ENCODE results near the gene MATN1. TPM values are rescaled to one million over a fixed set of nuclear protein-coding genes. Genes with fewer than 3 reads are reported as not detected.
"Not testable (repeated sequence)": the region's sequence is repeated elsewhere in the genome, so short reads cannot be mapped to it uniquely, and the experiment has no call there.

The MATN1 gene
- total RNA-seq, 1 donor, result 1.6 TPM

DNA sequence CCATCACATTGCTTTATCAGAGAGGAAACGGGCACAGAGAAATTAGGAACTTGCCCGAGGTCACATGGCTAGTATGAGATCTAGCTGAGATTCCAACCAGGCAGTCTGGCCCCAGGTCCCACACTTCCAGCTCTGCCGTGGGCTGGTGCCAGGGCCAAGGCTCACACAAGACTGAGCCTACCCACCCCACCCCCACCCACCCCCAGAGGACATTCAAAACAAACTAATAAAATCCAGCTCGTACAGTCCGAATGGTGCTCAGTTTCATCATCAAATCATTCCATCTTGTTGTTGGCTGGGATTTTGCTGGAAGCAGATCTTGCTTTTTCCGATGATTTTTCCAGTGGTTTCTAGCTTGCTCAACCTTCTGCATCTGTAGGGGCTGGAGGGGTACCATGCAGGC, 27.9 kb downstream of the MATN1 start:
- Histone ChIP-seq H3K4me1 (ENCODE audit: insufficient read depth, low read length) (no peaks in the 10 kb centered on the region), H3K4me3 (ENCODE audit: low read length) (no peak overlapping the region), H3K27me3 (ENCODE audit: insufficient read depth, low read length) (no peaks in the 10 kb centered on the region), H3K9me3 (ENCODE audit: low read depth, low read length) (no peaks in the 10 kb centered on the region)

DNA sequence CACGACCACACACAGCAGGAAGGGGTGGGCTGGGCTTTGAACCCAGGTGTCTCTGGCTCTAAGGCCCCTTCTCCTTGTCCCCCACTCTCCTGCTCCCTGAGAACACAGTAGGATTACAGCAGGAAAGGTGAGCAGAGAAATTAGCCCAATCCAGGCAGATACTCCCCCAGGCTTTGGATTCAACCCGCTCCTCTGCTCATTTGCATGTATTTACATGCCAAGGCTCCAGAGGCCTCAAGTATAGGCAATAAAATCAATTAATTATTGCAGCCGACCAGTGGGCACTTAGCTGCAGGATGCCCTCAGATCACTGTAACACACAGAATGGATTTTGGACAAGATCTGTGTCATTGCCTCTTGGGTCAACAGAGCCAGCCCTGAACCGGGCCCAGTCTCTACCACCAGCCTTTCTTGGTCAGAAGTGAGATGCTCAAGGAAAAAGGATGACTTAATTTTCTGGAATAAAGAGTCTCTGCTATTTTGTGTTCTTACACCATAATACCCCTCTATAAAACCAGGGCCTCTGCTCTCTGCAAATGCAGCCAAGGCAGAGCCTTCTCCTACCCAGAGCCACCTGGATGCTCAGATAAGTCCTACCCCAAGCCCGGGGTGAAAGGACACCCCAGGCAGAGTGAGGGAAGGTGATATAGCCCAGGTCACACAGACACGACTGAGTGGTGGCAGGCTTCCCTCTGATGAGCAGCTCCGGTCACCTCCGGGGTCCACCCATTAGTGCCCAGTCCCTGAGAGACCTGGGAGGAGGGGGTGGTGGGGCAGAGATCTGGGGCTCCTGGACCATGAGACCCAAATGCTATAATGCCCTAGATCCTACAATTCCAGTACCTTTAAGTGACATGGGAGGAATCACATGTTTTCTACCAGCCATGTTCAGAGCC, 28.9 kb downstream of the MATN1 start:
- Histone ChIP-seq H3K4me3 (ENCODE audit: low read length) (no peak overlapping the region), H3K9me3 (ENCODE audit: low read depth, low read length) (no peaks in the 10 kb centered on the region), H3K4me1 (ENCODE audit: insufficient read depth, low read length) (no peaks in the 10 kb centered on the region), H3K27me3 (ENCODE audit: insufficient read depth, low read length) (no peaks in the 10 kb centered on the region)

DNA sequence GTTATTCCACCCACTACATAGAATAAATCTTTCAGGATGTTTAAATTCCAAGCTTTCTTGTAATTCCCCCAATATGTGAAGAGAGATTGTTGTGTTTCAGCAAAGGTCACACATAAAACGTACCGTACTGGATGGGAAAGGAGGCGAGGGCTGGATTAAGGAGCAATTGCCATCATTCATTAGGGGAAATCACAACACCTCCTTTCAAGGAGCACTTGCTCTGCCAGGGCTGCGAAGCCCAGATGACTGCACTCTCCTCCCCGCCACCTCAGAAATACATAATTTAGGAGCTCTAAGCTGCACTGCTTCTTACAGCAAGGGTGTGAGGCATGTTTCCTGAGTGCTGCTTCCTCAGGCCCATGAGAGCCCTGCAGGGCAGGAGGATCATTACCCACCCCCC, 29.6 kb downstream of the MATN1 start:
- no peaks in the 10 kb centered on the region for H3K27me3 ChIP-seq (ENCODE audit: insufficient read depth, low read length)
- no peaks in the 10 kb centered on the region for H3K4me1 ChIP-seq (ENCODE audit: insufficient read depth, low read length)
- no peak overlapping the region for H3K4me3 ChIP-seq (ENCODE audit: low read length)
- no peaks in the 10 kb centered on the region for H3K9me3 ChIP-seq (ENCODE audit: low read depth, low read length)

DNA sequence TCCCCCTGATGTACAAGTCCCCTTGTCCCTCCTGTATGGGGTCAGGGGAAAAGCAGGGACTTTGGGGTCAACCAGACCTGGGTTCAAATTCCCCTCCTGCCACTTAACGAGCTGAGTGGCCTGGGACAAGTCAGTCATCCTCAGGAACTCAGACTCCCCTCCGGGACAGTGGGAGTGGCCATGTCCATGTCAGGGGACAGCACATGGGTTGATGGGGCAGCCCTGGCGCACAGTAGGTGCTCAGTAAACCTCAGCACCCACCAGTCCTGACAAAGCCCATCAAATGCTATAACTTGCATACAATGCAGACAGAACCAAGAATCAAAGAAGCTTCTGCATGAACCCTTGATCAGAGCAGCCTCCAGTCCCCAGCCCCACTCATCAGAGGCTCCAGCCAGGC, 30.0 kb downstream of the MATN1 start:
- H3K9me3 ChIP-seq (ENCODE audit: low read depth, low read length), result no peaks in the 10 kb centered on the region
- no peaks in the 10 kb centered on the region for H3K4me1 ChIP-seq (ENCODE audit: insufficient read depth, low read length)
- no peak overlapping the region for H3K4me3 ChIP-seq (ENCODE audit: low read length)
- H3K27me3 ChIP-seq (ENCODE audit: insufficient read depth, low read length), result no peaks in the 10 kb centered on the region

DNA sequence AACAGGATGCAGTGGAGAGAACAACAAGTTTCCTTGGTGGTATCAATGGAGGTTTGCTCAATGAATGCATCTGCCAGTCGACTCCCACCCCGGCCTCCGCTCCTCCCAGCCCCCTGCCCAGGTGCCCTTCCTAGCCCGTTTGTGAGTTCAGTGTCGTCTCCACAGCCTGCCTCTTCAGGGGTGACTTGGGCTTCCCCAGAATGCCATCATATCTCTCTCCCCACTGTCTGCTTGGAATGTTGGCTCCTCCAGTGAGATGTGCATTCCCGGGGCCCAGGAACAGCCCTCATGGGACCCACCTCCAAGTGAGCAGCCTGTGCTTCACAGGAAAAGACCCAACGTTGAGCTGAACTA, 30.5 kb downstream of the MATN1 start:
- H3K9me3 ChIP-seq (ENCODE audit: low read depth, low read length), result no peaks in the 10 kb centered on the region
- no peak overlapping the region for H3K4me3 ChIP-seq (ENCODE audit: low read length)
- no peaks in the 10 kb centered on the region for H3K4me1 ChIP-seq (ENCODE audit: insufficient read depth, low read length)
- no peaks in the 10 kb centered on the region for H3K27me3 ChIP-seq (ENCODE audit: insufficient read depth, low read length)

DNA sequence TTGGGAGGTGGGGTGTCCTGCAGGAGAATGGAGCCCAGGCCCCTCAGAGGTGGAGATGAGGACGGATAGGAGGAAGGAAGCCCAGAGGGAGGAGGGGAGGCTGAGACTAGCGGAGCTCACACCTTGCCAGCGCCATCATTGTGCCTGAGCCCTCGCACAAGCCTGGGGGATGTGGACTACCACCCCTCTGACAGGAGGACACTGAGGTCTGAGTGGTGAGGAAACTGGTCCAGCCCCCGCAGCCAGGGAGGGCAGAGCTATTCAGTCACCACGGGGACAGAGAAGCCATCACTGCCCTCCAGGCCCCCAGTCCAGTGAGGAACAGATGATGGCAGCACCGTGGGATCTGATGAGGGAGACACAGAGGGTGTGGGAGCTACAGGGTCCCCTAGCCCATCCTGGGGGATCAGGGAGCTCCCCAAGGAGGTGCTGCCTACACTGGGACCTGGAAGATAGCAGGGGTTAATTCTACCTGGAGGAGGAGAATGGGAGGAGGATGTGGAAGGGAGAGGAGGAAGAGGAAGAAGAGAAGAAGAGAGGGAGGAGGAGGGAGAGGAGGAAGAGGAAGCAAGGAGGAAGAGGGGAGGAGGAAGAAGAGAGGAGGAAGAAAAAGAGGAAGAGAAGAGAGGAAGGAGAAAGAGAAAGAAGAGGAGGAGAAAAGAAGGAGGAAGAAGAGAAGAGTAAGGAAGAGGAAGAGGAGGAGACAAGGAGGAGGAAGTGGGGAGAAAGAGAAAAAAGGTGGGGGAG, 31.0 kb downstream of the MATN1 start:
- Histone ChIP-seq H3K27me3 (ENCODE audit: insufficient read depth, low read length) (no peaks in the 10 kb centered on the region), H3K9me3 (ENCODE audit: low read depth, low read length) (no peaks in the 10 kb centered on the region), H3K4me3 (ENCODE audit: low read length) (no peak overlapping the region), H3K4me1 (ENCODE audit: insufficient read depth, low read length) (no peaks in the 10 kb centered on the region)

DNA sequence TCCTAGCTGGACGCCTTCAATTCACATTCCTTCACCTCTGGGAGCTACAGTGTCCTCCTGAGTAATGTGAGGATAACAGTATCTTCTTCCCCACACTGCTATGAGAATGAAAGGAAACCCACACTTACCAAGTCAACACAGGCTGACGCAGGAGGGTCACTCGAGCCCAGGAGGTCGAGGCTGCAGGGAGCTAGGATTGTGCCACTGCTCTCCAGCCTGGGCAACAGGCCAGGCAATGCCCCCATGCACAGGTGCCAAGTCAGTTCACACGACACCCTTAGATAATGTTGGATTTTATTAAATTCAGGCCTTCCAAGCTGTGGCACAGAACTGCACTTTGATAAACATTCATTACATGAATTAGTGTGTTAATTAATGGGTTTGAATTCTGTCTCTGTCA, 31.9 kb downstream of the MATN1 start:
- H3K4me3 ChIP-seq (ENCODE audit: low read length), result no peak overlapping the region
- no peaks in the 10 kb centered on the region for H3K9me3 ChIP-seq (ENCODE audit: low read depth, low read length)

DNA sequence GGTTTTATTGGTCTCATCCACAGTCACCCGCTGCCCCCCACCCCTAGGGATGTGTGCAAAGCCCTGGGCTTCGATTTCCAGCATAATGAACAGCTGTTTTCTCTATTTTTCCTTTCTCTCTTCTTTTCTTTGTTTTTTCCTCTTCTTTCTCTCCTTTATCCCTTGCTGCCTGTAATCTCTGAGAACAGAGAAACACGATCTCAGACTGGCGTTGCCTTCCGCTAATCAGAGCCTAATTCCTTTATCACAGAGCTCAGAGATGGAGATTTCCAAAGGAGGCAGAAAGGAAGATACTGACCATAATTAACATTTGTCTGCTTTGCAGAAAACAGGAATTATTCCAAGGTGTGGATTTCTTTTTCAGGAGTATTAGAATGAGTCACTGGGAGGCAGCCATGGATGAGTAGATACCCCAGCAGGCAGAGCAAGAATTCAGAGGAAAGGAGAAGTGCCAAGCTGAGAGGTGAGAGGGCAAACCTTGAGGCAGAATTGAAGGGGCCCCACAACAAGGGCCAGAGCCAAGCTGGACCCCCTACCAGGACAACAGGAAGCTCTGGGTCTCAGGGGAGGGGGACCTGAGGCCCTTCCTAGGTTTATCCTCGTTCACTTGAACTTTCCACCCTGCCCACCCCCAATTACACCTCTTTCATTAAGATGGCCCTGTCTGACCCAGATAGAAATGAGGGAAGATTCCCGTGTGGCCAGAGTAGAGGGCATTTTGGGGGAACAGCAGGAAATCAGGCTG, 33.3 kb downstream of the MATN1 start:
- H3K4me1 ChIP-seq (ENCODE audit: insufficient read depth, low read length), result no peaks in the 10 kb centered on the region
- H3K27me3 ChIP-seq (ENCODE audit: insufficient read depth, low read length), result peaks cover 6% of the 10 kb centered on the region
- H3K4me3 ChIP-seq (ENCODE audit: low read length), result no peak overlapping the region
- no peaks in the 10 kb centered on the region for H3K9me3 ChIP-seq (ENCODE audit: low read depth, low read length)

More for the DNA sequence above, 31.9 kb downstream of the MATN1 start:
- Histone ChIP-seq H3K4me1 (ENCODE audit: insufficient read depth, low read length) (no peaks in the 10 kb centered on the region), H3K27me3 (ENCODE audit: insufficient read depth, low read length) (no peaks in the 10 kb centered on the region)

DNA sequence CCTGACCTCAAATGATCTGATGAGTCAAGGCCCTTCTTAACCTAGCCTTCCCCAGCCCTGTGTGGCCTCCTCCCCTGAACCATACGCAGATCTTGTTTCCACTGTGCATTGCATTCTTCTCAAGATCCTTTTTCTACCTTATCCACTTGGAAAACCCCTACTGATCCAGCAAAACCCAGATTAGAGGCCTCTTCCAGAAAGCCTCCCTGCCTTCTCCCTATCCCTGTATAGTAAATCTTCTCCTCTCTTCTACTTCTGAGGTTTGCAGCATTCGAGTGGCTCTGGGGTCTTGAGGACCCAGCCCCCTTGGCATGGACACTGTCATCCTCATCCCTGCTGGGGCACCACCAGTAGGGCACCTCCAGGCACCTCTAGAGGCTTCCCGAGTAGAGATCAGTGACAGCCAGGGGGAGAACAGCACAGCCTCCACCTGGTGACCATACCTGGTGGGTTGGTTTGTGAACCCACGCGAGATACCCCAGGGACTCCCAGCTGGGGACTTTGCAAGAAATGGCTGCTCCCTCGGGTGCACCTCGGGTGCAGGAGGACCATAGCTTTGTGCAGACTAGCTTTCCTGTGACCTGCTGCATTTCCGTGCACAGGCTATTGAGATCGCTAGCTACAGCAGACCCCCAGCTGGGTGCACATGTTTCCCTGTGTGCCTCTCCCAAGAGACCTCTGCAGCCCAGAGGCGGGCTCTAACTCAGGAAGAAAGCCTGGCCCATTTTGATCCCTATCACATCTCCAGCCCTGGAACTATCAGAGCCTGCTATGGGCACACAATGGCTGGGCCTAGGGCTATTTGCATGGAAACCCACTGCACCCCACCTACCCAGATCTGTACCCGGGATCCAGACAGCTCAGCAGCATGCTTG, 34.2 kb downstream of the MATN1 start:
- Histone ChIP-seq H3K9me3 (ENCODE audit: low read depth, low read length) (no peaks in the 10 kb centered on the region), H3K27me3 (ENCODE audit: insufficient read depth, low read length) (peaks cover 14% of the 10 kb centered on the region), H3K4me1 (ENCODE audit: insufficient read depth, low read length) (peaks cover 4% of the 10 kb centered on the region), H3K4me3 (ENCODE audit: low read length) (no peak overlapping the region)

DNA sequence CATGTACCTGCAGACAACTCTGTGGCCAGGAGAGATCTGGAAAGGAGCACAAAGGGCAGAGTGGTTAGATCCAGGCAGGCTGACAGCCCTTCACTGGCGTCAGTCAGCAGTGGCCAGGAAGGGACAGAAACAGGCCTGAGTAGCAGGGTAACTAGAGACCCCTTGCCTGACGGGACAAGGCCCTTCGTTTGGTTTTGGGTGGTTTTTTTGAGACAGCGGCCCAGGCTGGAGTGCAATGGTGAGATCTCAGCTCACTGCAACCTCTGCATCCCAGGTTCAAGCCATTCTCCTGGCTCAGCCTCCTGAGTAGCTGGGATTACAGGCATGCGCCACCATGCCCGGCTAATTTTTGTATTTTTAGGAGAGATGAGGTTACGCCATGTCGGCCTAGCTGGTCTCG, 34.9 kb downstream of the MATN1 start:
- not testable (repeated sequence) for H3K4me1 ChIP-seq (ENCODE audit: insufficient read depth, low read length); H3K9me3 ChIP-seq (ENCODE audit: low read depth, low read length); H3K4me3 ChIP-seq (ENCODE audit: low read length)
- peaks cover 21% of the 10 kb centered on the region for H3K27me3 ChIP-seq (ENCODE audit: insufficient read depth, low read length)

DNA sequence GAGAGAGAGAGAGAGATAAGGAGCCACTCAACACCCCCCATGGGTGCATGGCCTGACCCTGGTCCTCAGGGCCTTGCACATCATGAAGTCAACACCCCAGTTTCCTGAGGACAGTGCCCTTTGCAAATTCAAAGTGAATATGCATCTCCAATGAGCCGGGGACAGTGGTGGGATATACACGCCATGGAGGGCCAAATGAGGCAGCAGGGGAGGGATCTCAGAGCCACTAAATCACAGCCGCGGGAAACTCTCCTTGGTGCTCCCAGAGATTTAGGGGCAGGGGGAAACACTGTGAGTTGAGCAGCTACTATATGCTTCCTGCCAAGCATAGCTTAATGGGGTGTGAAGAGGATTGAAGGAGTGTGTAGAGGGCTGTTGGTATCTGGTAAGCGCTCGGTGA, 35.5 kb downstream of the MATN1 start:
- Histone ChIP-seq H3K4me1 (ENCODE audit: insufficient read depth, low read length) (peaks cover 4% of the 10 kb centered on the region), H3K27me3 (ENCODE audit: insufficient read depth, low read length) (peaks cover 25% of the 10 kb centered on the region), H3K4me3 (ENCODE audit: low read length) (no peak overlapping the region), H3K9me3 (ENCODE audit: low read depth, low read length) (no peaks in the 10 kb centered on the region)

DNA sequence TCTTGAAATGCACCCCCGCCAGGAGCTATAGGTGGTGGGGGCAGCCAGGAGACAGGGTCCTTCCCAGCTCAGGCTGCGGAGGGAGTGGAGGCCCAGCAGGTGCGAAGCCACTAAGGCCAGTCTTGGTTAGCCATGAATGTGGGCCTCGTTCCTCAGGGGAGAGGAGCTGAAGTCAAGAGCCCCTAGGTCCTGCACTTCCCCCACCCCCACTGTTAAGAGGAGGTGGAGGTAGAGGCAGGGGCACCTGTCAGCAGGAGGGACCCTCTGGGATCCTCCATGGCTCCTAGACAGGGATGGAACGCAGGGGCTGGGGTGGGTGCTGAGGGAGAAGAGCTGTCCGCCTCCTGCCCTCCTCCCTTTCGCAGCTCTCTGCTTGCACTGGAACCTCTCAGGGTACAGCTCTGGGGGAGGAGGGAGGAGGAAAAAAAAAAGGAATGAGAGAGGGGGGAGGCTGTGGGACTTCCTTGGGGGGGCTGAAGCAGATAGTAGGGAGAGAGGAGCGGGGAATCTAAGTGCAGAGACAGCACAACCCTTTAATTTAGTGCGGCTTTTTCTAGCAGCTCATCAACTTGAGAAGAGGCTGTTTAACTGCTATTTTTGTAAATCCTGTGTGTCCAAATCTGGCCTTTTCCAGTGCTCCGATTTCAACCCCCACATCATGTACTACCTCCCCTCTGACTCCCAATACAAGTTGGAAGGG, 37.0 kb downstream of the MATN1 start:
- Histone ChIP-seq H3K4me3 (ENCODE audit: low read length) (no peak overlapping the region), H3K4me1 (ENCODE audit: insufficient read depth, low read length) (peaks cover 4% of the 10 kb centered on the region), H3K9me3 (ENCODE audit: low read depth, low read length) (no peaks in the 10 kb centered on the region), H3K27me3 (ENCODE audit: insufficient read depth, low read length) (peaks cover 27% of the 10 kb centered on the region)

DNA sequence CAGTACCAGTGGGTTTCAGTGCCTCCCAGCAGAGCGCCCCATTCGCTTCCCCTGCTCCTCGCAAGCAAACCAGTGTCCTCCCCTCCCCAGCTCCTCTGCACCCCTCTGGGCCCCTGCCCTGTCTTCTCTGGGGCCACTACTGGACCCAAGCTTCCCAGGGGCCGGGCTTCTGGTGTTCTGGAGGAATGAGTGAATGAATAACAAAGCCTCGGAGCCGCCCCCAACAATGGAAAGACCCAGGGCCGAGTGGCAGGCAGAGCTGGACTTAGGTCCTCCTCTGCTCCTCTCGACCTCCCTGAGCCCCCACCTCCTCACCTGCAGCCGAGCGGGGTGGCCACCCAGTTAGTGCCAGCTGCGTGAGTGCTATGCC, 37.6 kb downstream of the MATN1 start:
- H3K9me3 ChIP-seq (ENCODE audit: low read depth, low read length), result no peaks in the 10 kb centered on the region
- H3K4me3 ChIP-seq (ENCODE audit: low read length), result no peak overlapping the region
- H3K27me3 ChIP-seq (ENCODE audit: insufficient read depth, low read length), result peaks cover 27% of the 10 kb centered on the region
- peaks cover 4% of the 10 kb centered on the region for H3K4me1 ChIP-seq (ENCODE audit: insufficient read depth, low read length)

All from mononuclear cell (primary cell).